Measurements from ENCODE around the gene UNG. TPM values are rescaled to one million over a fixed set of nuclear protein-coding genes. Genes with fewer than 3 reads are reported as not detected.
"Not testable (repeated sequence)": the region's sequence is repeated elsewhere in the genome, so short reads cannot be mapped to it uniquely, and the experiment has no call there.

UNG gene
- polyA plus RNA-seq, 2 of the 4 experiments (the other 2 are of a cell fraction) = 55.6 to 77.6 TPM

GRCh38 chr12:109140560-109140959 lies 43.2 kb downstream of the UNG start:
- POLR2A ChIA-PET = no interaction called here
- ATAC-seq = no peak

GRCh38 chr12:109144224-109144623 lies 46.8 kb downstream of the UNG start:
- TF ChIP-seq CBX2 (IDR thresholded peaks at IDR 0.05; ENCODE audit: borderline replicate concordance, low read depth) = no peak
- no peak for TF ChIP-seq MAFK (IDR thresholded peaks at IDR 0.05; ENCODE audit: partially characterized antibody)
- TF ChIP-seq RAD21 (conservative IDR thresholded peaks at IDR 0.05 in 1 of 2, IDR thresholded peaks at IDR 0.05 in 1 of 2) = no peak
- no peak for TF ChIP-seq CEBPB (IDR thresholded peaks at IDR 0.05)
- TF ChIP-seq SMC3 (IDR thresholded peaks at IDR 0.05) = no peak
- no peak for TF ChIP-seq CHD4 (IDR thresholded peaks at IDR 0.05; ENCODE audit: borderline replicate concordance)
- TF ChIP-seq HOXB5 (CRISPR knock-in tag; IDR thresholded peaks at IDR 0.05) = no peak
- no peak for TF ChIP-seq EHF (CRISPR knock-in tag; IDR thresholded peaks at IDR 0.05)
- TF ChIP-seq, protein P1, sequence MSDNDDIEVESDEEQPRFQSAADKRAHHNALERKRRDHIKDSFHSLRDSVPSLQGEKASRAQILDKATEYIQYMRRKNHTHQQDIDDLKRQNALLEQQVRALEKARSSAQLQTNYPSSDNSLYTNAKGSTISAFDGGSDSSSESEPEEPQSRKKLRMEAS (IDR thresholded peaks at IDR 0.05) = no peak
- no peak for TF ChIP-seq NPAS2 (CRISPR knock-in tag; IDR thresholded peaks at IDR 0.05; ENCODE audit: borderline replicate concordance)
- TF ChIP-seq GATA3 (IDR thresholded peaks at IDR 0.05; ENCODE audit: borderline replicate concordance) = no peak
- TF ChIP-seq ZNF302 (CRISPR knock-in tag; IDR thresholded peaks at IDR 0.05) = no peak
- TF ChIP-seq, protein P2, sequence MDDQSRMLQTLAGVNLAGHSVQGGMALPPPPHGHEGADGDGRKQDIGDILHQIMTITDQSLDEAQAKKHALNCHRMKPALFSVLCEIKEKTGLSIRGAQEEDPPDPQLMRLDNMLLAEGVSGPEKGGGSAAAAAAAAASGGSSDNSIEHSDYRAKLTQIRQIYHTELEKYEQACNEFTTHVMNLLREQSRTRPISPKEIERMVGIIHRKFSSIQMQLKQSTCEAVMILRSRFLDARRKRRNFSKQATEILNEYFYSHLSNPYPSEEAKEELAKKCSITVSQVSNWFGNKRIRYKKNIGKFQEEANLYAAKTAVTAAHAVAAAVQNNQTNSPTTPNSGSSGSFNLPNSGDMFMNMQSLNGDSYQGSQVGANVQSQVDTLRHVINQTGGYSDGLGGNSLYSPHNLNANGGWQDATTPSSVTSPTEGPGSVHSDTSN (IDR thresholded peaks at IDR 0.05) = no peak
- no peak for TF ChIP-seq USF2 (IDR thresholded peaks at IDR 0.05)

More at GRCh38 chr12:109140560-109140959, 43.2 kb downstream of the UNG start:
- CTCF ChIA-PET = interaction anchor here (0.7 to 1.2 kb wide), 2 partner anchors 29 to 227 kb away, joined by 4 read pairs; no protein-coding TSS in a partner anchor
- WGBS (ENCODE audit: missing lambda C conversion rate) = 90% methylated on average over 4 of the region's 4 CpGs
- TF ChIP-seq FOSB (CRISPR knock-in tag; IDR thresholded peaks at IDR 0.05) = no peak
- TF ChIP-seq, protein P3, sequence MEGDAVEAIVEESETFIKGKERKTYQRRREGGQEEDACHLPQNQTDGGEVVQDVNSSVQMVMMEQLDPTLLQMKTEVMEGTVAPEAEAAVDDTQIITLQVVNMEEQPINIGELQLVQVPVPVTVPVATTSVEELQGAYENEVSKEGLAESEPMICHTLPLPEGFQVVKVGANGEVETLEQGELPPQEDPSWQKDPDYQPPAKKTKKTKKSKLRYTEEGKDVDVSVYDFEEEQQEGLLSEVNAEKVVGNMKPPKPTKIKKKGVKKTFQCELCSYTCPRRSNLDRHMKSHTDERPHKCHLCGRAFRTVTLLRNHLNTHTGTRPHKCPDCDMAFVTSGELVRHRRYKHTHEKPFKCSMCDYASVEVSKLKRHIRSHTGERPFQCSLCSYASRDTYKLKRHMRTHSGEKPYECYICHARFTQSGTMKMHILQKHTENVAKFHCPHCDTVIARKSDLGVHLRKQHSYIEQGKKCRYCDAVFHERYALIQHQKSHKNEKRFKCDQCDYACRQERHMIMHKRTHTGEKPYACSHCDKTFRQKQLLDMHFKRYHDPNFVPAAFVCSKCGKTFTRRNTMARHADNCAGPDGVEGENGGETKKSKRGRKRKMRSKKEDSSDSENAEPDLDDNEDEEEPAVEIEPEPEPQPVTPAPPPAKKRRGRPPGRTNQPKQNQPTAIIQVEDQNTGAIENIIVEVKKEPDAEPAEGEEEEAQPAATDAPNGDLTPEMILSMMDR (IDR thresholded peaks at IDR 0.05) = no peak
- no peak for TF ChIP-seq BHLHE40 (IDR thresholded peaks at IDR 0.05; ENCODE audit: low read depth, low read length)
- no peak for TF ChIP-seq USF2 (IDR thresholded peaks at IDR 0.05)
- no peak for TF ChIP-seq ZFP36 (IDR thresholded peaks at IDR 0.05; ENCODE audit: borderline replicate concordance, partially characterized antibody)
- TF ChIP-seq SMC3 (IDR thresholded peaks at IDR 0.05) = no peak
- no peak for TF ChIP-seq ESRRA (IDR thresholded peaks at IDR 0.05; ENCODE audit: borderline replicate concordance, low read length)
- TF ChIP-seq RARB (CRISPR knock-in tag; IDR thresholded peaks at IDR 0.05) = no peak
- TF ChIP-seq KDM5A (IDR thresholded peaks at IDR 0.05) = no peak
- no peak for TF ChIP-seq FOSL2 (IDR thresholded peaks at IDR 0.05)
- TF ChIP-seq FOSL2 (CRISPR knock-in tag; IDR thresholded peaks at IDR 0.05) = no peak
- no peak for TF ChIP-seq RAD21 (conservative IDR thresholded peaks at IDR 0.05 in 1 of 2, IDR thresholded peaks at IDR 0.05 in 1 of 2)
- no peak for TF ChIP-seq CEBPB (IDR thresholded peaks at IDR 0.05)
- TF ChIP-seq HEYL (CRISPR knock-in tag; IDR thresholded peaks at IDR 0.05) = no peak
- no peak for TF ChIP-seq HOXA7 (CRISPR knock-in tag; IDR thresholded peaks at IDR 0.05)
- Histone ChIP-seq H3K4me3 (no peak overlapping the region), H3K4me2 (no peak overlapping the region), H3K4me1 (no peaks in the 10 kb centered on the region), H3K9me3 (peaks cover 5% of the 10 kb centered on the region; the same call in 1 of the 3 replicates), H3K27ac (no peak overlapping the region)
- no peak for DNase-seq (ENCODE audit: low read depth in 1 of 2, low spot score in 1 of 2)
- FAIRE-seq = no peak

DNA sequence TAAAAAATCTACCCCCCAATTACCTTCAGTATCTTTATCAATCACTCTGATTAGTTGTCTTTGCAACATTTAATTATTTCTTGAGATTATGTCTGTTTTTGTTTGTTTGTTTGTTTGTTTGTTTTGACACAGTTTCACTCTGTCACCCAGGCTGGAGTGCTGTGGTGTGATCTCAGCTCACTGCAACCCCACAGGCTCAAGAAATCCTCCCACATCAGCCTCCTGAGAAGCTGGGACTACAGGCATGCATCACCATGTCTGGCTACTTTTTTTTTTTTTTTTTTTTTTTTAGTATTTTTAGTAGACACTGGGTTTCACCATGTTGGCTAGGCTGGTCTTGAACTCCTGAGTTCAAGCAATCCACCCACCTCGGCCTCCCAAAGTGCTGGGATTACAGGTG lies 49.7 kb downstream of the UNG start:
- not testable (repeated sequence) for ATAC-seq; FAIRE-seq; DNase-seq (ENCODE audit: low read depth in 1 of 2, low spot score in 1 of 2); H3K4me3 ChIP-seq; H3K4me1 ChIP-seq; H3K9me3 ChIP-seq; H3K4me2 ChIP-seq; H3K27ac ChIP-seq
- CTCF ChIA-PET = interaction anchor here (0.7 to 1.1 kb wide), 2 partner anchors 30 to 117 kb away, joined by 3 read pairs; partner anchors contain the start of gene ACACB
- 86% methylated on average over 1 of the region's 1 CpG for WGBS (ENCODE audit: missing lambda C conversion rate)
- POLR2A ChIA-PET = interaction anchor here (0.6 kb wide), 2 partner anchors 18 to 1673 kb away, joined by 3 to 4 read pairs; no protein-coding TSS in a partner anchor

More at GRCh38 chr12:109144224-109144623, 46.8 kb downstream of the UNG start:
- no peak for ATAC-seq
- H3K9me3 ChIP-seq = no peaks in the 10 kb centered on the region
- WGBS (ENCODE audit: missing lambda C conversion rate) = 44% methylated on average over 4 of the region's 4 CpGs
- no peak overlapping the region for H3K4me3 ChIP-seq
- H3K4me2 ChIP-seq = no peak overlapping the region
- DNase-seq (ENCODE audit: low read depth in 1 of 2, low spot score in 1 of 2) = no peak
- no peaks in the 10 kb centered on the region for H3K4me1 ChIP-seq
- POLR2A ChIA-PET = no interaction called here
- no peak overlapping the region for H3K27ac ChIP-seq
- CTCF ChIA-PET = interaction anchor here (0.6 to 3.3 kb wide), 3 partner anchors 10 to 529 kb away, joined by 4 to 18 read pairs (median 5); no protein-coding TSS in a partner anchor
- FAIRE-seq = no peak

All from A549 (cell line).